ENCODE measurements around the gene UBE4B.
A peak's percentile ranks its signal among the peaks of the same experiment; 100 is the strongest.
"Not testable (repeated sequence)": the region's sequence is repeated elsewhere in the genome, so short reads cannot be mapped to it uniquely, and the experiment has no call there.

Gene UBE4B

DNA sequence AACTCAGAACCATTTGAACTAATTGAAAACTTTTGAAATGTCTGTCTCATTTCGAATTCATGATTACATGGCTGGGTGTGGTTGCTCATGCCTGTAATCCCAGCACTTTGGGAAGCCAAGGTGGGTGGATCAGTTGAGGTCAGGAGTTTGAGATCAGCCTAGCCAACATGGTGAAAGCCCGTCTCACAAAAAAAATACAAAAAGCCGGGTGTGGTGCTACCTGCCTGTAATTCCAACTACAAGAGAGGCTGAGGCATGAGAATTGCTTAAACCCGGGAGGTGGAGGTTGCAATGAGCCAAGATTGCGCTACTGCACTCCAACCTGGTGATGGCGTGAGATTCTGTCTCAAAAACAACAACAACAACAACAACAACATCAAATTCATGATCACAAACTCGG is 40.6 kb downstream of the UBE4B start:
- not testable (repeated sequence) for DNase-seq (ENCODE audit: low read depth)

DNA sequence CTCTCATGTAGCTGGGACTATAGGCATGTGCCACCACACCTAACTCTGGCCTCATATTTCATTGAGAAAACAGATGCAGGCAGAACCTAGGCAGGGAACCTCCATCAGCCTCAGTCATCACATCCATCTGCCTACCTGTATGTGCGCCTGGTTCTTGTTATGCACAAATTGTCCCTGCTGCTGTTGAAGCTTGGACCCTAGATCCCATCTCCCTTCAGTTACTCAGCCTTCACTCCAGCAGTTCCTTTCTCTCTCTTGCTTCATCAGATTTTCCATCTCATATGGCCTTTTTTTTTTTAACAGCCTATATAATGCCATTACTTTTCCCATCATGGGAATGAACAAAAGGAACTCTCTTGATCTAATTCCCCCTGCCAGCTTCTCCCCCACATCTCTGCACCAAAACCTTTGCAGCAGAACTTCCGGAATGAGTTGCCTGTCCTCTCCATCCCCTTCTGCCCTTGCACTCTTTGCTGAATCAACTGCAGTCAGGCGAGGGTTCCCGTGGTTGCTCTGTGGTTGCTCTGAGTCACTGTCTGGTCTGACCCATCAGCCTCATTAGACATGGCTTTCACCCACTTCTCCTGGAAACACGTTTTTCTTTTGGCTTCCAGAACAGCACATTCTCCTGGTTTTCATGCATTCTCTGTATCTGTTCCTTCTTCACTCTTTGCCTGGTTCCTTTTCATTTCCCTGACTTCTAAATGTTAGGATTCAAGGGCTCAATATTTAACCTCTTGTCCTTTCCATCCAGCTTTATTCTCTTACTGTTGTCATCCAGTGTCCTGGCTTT is 41.5 kb downstream of the UBE4B start:
- peak; percentile 86 for DNase-seq (ENCODE audit: low read depth)

DNA sequence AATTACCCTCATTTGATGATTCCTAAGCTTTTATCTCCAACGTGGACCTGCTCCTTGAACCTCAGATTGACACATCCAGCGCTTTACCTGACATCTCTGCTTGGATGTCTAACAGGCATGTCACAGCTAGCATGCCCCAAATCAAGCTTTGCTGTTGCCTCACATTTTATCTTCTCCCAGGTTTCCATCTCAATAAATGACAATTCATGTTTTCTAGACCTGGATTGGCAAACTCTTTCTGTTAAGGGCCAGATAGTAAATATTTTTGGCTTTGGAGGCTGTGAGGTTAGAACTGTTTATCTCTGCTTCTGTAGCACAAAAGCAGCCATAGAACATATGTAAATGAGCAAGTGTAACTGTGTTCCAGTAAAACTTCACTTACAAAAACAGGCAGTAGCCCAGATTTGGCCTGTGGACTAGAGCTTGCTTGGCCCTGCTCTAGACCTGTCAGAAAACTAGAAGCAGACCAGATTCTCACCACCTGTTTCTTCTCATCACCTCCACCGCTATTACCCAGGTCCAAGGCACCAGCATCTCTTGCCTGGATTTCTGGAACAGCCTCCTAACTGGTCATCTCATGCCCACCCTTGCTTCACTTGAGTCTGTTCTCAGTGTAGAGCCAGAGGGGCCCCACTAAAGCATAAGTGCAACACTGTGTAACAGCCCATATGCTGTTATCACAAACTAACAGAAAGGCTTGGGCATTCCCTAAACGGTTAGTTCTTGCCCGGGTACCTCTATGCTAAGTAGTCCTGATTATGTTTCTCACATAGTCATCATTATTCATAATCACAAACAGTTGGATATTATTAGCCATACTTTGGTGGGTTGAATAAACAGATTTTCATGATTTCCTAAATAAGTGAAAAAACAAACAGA is 42.3 kb downstream of the UBE4B start:
- no peak for DNase-seq (ENCODE audit: low read depth)

DNA sequence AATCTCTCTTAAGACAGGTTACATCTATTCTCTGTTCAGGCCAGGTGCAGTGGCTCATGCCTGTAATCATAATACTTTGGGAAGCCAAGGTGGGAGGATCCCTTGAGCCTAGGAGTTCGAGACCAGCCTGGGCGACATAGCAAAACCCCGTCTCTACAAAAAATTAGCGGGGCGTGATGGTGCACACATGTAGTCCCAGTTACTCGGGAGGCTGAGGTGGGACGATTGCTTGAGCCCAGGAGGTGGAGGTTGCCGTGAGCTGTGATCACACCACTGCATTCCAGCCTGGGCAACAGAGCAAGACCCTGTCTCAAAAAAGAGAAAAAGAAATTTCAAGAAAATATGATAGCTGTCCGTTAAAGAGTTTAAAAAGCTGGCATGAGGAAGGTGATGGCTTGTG is 43.0 kb downstream of the UBE4B start:
- no peak for DNase-seq (ENCODE audit: low read depth)

DNA sequence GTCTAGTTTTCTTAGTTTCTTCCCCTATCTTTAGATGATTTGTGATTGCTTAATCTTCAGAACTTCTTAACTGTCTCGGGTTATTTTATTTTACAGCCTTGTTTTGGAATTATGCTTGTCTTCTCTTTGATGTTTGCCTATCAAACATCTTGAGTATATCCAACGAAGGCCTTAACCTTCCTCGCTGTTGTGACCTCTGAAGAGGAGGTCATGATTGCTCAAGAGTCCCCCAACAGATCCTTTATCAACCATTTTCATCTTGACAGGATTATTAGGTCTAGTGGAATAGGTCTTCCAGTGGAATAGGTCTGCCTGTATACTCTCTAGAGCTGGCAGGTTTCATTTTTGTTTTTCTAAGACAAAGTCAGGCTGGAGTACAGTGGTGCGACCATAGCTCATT is 45.7 kb downstream of the UBE4B start:
- no peak for DNase-seq (ENCODE audit: low read depth)

DNA sequence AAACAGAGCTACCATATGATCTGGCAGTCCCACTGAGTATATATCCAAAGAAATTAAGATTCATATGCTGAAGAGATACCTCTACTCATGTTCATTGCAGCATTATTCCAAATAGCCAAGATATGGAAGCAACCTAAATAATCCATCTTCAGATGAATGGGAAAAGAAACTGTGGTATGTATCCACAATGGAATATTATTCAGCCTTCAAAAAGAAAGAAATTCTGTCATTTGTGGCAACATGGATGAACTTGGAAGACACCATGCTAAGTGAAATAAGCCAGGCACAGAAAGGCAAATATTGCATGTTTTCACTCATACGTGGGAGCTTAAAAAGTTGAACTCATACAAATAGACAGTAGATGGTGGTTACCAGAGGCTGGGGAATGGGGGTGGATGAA is 47.8 kb downstream of the UBE4B start:
- no peak for DNase-seq (ENCODE audit: low read depth)

DNA sequence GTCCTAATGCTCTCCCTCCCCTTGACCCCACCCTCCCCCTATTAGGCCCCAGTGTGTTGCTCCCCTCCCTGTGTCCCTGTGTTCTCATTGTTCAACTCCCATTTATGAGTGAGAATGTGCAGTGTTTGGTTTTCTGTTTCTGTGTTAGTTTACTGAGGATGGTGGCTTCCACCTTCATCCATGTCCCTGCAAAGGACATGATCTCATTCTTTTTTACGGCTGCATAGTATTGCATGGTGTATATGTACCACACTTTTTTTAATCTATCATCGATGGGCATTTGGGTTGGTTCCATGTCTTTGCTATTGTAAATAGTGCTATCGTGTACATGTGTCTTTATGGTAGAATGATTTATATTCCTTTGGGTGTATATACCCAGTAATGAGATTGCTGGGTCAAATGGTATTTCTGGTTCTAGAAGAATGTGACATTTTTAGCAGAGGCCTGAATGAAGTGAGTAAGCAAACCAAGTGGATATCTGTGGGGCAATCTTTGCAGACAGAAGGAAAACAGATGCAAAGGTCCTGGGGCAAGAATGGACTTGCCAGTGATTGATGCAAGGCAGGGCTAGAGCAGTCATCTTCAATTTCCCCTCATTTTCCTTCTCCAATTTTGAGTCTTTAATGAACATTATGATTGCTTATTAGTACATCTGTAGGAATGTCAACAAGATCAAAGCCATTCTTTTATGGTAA is 50.2 kb downstream of the UBE4B start:
- DNase-seq (ENCODE audit: low read depth): no peak

DNA sequence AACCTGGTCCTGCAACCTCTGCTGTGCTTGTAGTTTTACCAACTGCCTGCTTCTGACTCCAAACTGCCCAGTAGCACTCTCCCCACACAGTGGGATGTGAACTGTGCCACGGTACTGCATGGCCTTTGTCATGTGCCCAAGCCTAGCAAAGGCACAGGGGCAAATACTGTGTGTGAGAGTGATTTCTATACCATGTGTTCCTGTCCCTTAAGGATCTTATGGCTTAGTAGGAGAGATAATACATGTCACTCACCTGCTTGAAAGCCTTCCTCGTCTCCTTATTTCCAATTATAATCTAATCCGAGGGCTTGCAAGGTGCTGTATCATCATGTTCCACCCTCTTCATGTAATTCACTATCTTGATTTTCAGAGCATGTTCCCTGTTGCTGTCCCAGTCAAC is 51.3 kb downstream of the UBE4B start:
- DNase-seq (ENCODE audit: low read depth): no peak

DNA sequence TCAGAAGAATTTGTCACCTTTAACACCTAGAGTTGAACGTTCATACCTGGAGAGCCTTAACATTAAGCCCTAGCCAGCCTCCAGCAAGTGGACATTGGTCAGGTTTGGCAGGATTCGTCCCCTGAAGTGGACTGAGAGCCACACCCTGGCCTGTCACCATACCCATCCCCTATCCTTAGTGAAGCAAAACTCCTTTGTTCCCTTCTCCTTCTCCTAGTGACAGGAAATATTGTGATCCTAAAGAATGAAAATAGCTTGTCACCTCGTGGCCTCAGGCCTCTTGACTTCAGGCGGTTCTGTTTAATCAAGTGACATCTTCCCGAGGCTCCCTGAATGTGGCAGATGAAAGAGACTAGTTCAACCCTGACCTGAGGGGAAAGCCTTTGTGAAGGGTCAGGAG is 52.3 kb downstream of the UBE4B start:
- DNase-seq (ENCODE audit: low read depth): no peak

DNA sequence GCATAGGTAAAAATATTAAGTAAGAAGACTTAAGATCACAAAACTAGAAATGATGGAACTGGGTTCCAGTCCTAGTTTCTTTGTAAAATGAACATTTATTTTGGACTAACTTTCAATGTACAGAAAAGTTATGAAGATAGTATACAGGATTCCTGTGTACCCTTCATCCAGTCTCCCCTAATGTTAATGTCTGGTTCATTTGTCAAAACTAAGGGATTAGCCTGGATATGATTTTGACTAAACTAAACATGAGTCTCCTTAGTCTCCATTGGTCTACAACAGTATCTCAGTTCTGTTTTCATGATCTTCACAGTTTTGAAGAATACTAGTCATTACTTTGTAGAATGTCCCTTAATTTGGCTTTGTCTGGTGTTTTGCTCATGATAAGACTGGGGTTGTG is 54.5 kb downstream of the UBE4B start:
- no peak for DNase-seq (ENCODE audit: low read depth)

DNA sequence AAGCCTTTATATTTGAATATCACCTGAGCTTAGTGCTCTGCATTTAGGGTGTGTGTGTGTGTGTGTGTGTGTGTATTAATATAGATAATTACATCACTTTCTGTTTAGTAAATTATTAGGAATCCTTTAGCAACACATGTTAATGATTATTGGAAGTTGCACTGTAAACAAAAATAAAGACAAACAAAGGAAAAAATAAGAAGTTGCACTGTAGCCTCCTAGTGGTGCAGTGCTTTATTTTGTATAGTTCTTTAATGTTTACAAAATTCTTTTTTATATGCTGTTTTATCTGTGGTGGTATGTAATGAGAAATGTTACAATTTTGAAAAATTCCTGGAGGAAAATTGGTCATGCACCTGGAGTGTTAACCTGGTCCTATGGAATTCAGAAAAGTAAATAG is 69.2 kb downstream of the UBE4B start:
- DNase-seq (ENCODE audit: low read depth): no peak

DNA sequence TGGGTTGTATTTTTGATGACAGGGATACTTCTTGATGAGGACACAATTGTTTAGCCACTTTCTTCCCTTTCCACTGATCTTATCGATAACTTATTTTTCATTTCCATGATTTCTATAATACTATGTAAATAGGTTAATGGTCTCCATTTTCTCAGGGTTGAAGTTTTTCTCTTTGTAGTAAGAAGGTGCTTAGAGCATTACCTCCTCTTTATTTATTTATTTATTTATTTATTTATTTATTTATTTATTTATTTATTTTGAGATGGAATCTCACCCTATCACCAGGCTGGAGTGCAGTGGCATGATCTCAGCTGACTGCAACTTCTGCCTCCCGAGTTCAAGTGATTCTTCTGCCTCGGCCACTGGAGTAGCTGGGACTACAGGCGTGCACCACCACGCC is 70.4 kb downstream of the UBE4B start:
- DNase-seq (ENCODE audit: low read depth): no peak

DNA sequence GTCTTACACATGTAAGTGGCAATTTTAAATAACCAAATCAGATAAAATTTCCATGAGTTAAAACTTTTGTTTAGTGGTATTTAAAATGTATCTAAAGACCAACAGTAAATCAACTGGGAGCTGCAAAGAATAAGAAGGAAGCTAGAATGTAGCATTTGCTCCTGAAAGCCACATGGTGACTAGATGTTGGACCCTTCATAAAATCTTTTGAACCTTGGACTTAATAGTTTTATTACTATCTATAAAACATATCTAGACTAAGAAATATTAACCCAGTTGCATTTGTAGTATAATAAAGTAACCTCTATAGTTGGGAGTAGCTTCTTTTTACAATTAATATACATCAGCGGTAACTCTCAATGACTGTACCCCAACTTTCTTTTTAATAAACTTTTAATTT is 72.1 kb downstream of the UBE4B start:
- DNase-seq (ENCODE audit: low read depth): no peak

DNA sequence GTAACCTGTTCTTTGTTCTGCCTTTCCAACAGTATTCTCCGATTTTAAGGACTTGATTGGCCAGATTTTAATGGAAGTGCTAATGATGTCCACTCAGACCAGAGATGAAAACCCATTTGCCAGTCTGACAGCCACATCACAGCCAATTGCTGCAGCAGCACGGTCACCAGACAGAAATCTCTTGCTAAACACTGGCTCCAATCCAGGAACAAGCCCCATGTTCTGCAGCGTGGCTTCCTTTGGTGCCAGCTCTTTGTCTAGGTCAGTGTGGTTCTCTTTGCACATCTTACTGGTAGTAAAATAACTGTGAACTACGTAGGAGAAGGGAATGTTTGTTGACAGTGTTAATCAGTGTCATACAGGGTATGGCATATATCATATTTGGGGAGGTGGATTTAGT is 72.7 kb downstream of the UBE4B start:
- no peak for DNase-seq (ENCODE audit: low read depth)

DNA sequence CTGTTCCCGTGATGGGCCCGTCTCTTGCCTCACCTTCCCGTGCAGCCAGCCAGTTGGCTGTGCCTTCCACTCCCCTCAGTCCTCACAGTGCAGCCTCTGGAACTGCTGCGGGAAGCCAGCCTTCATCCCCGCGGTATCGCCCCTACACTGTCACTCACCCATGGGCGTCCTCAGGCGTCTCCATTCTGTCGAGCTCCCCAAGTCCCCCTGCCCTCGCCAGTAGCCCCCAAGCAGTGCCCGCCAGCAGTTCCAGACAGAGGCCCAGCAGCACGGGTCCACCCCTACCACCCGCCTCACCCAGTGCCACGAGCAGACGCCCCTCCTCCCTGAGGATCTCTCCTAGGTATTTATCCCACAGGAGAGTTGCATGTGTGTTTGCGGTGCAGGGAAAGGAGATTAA is 73.5 kb downstream of the UBE4B start:
- DNase-seq (ENCODE audit: low read depth): no peak

DNA sequence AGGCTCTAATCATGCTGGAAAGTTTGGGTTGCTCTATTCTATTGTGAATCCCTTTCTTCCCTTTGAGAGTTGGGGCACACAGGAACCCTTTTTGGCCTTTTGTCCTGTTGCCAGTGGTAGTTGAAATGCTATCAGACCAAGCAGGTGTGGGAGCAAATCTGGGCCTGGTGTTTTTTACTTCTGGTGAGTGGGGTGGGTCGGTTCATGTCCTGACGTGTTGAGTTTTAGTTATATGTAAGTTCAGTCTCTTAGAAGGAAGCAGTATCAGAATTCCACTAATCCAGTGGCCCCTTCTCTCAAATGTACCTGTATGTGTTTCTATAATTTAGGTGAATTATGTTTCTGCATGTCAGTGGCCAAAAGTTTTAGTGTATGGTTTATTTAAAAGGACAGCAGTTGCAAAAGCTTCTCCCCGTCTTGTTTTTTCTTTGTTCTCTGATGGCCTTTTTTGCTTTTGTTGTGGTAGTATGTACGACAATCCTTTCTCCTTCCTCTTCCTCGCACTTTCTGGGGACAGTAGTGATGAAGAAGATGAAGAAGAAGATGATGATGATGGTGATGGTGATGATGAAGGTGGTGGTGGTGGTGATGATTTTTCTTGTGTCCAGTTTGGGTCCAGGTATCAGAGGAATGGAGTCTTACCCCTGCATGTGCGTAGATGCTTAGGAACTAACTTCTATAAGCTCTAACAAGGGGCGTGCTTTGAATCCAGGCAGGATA is 74.2 kb downstream of the UBE4B start:
- DNase-seq (ENCODE audit: low read depth): no peak

DNA sequence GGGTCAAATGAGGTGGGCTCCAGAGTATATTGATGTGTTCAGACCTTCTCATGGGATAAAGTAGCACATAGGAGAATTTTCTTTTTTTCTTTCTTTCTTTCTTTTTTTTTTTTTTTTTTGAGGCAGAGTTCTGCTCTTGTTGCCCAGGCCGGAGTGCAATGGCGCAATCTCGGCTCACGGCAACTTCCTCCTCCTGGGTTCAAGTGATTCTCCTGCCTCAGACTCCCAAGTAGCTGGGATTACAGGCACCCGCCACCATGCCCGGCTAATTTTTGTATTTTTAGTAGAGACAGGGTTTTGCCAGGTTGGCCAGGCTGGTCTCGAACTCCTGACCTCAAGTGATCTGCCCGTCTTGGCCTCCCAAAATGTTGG is 74.7 kb downstream of the UBE4B start:
- not testable (repeated sequence) for DNase-seq (ENCODE audit: low read depth)

DNA sequence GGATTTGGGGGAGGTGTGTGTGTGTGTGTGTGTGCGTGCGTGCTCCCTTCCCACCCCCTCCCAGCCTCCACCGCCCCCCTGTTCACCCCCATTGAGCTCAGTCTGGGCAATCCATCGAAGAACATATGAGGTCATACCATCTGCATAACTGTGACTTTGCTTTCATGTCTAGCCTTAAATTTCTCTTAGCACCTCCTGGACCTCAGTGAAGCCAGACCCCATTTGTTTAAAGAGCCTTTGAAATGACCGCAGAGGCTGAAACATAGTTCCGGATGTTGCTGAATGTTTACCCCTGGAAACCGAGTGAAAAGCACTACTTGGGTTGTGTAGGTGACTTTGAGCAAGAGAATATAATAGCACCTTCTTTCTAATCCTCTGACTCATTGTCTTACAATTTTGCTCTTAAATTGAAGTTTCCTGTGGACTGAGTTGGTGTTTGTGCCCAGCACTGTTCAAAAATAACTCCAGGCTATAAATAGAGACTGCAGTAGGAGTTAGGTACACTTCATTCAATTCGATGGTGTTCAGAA is 75.4 kb downstream of the UBE4B start:
- DNase-seq (ENCODE audit: low read depth): peak; percentile 34

DNA sequence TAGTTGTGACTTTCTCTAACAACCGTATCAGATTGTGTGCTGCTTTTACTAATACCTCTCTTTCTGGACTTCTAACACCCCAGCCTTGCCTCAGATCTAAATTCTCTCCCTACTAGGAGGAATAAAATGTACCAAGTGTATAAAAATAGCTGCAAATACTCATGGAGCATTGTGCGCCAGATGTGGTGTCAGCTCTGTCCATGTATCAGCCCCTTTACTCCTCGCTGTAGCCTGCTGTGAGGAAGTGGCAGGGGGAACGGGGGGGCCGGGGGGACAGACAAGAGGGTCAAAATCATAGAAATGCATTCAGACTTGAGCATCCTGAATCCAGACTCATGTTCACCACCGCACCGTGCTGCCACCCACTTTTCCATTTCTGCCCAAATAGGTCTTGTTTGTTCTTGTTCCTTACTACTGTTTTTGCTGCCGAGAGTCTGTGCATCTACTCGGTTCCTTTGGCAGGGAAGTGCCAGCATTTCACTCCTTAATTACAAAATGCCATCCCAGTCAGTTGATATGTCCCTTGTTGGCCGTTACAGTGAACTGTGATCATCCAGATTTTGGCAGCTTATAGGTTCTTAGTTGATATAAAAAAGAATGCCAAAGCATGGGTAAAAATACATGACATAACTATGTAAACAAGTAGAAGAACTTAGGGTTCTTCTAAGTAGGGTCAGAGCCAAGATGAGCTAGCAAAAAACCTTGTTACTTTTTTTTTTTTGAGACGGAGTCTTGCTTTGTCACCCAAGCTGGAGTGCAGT is 76.4 kb downstream of the UBE4B start:
- no peak for DNase-seq (ENCODE audit: low read depth)

DNA sequence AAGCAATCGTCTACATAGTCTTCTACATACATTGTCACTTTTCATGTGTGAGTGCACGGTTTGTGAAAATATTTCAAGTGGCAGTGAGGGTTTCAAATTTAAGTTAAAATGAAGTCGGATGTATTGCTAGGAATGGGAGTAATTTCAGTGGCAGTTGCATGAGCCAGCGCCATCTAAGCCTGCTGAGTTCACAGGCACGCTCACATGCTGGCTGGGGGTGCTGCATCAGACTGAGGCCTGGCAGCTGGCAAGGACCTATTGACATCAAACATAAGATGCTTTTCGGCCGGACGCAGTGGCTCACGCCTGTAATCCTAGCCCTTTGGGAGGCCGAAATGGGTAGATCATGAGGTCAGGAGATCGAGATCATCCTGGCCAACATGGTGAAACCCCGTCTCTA is 80.7 kb downstream of the UBE4B start:
- DNase-seq (ENCODE audit: low read depth): no peak

DNA sequence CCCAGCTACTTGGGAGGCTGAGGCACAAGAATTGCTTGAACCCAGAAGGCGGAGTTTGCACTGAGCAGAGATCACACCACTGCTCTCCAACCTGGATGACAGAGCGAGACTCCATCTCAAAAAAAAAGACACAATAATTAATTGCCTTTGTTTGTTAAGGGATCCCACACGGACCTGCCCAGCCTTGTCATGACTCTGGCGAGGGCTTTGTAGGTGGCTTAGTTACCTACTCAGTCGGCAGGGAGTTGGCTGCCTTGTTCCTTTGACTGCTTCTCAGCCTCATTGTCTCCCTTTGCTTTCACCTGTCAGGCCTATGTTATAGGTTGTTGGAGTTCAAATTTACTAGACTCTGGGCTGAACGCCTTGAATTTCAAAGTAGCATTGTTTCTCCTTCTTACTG is 82.0 kb downstream of the UBE4B start:
- DNase-seq (ENCODE audit: low read depth): no peak

Measured in HS-5 (cell line).